ENCODE measurements around the gene TSGA10IP. TPM values are rescaled to one million over a fixed set of nuclear protein-coding genes. Genes with fewer than 3 reads are reported as not detected.
A peak's percentile ranks its signal among the peaks of the same experiment; 100 is the strongest.

TSGA10IP gene
- total RNA-seq, 1 experiment from 2014 or later: not detected

GRCh38 chr11:65921876-65922275 is 23.4 kb upstream of the TSGA10IP start:
- Histone ChIP-seq H3K4me3 (ENCODE audit: low read depth in 2 of 2, low read length in 2 of 2) (no peak overlapping the region), H3K27ac (ENCODE audit: low read length) (0 out of 2 replicates have a peak overlapping the region, but pooled peaks have one; percentile 6), H3K36me3 (ENCODE audit: control insufficient read depth, insufficient read depth, low read length) (peaks cover 3% of the 10 kb centered on the region; the same call in 1 of the 2 replicates), H3K9me3 (ENCODE audit: control insufficient read depth, insufficient read depth, low read depth, low read length) (no peaks in the 10 kb centered on the region), H3K4me1 (ENCODE audit: control insufficient read depth, insufficient read depth, low read length) (peaks cover 33% of the 10 kb centered on the region), H3K27me3 (ENCODE audit: control insufficient read depth, insufficient read depth, low read length) (no peaks in the 10 kb centered on the region)
- ChIA-PET CTCF (interaction anchor here (0.6 kb wide), 1 partner anchor 63 kb away, joined by 3 read pairs; no protein-coding TSS in a partner anchor), POLR2A (no interaction called here)
- in situ Hi-C loops (cut with HindIII; ENCODE audit: low pct_unique_long_range_greater_than_20kb, low sequenced_read_pairs): no loop called here
- no TSS peak for BruUV-seq (replicated peaks)
- DNase-seq (ENCODE audit: low read depth, low spot score) (no peak), ATAC-seq (no peak)
- TF ChIP-seq TCF7L2 (IDR thresholded peaks at IDR 0.05; ENCODE audit: low read depth, low read length) (no peak), SIN3A (IDR thresholded peaks at IDR 0.05; ENCODE audit: borderline replicate concordance, insufficient read depth, low read depth, low read length) (no peak), POLR2AphosphoS5 (IDR thresholded peaks at IDR 0.05; ENCODE audit: low read depth, low read length) (no peak)
- TF ChIP-seq, protein P1, sequence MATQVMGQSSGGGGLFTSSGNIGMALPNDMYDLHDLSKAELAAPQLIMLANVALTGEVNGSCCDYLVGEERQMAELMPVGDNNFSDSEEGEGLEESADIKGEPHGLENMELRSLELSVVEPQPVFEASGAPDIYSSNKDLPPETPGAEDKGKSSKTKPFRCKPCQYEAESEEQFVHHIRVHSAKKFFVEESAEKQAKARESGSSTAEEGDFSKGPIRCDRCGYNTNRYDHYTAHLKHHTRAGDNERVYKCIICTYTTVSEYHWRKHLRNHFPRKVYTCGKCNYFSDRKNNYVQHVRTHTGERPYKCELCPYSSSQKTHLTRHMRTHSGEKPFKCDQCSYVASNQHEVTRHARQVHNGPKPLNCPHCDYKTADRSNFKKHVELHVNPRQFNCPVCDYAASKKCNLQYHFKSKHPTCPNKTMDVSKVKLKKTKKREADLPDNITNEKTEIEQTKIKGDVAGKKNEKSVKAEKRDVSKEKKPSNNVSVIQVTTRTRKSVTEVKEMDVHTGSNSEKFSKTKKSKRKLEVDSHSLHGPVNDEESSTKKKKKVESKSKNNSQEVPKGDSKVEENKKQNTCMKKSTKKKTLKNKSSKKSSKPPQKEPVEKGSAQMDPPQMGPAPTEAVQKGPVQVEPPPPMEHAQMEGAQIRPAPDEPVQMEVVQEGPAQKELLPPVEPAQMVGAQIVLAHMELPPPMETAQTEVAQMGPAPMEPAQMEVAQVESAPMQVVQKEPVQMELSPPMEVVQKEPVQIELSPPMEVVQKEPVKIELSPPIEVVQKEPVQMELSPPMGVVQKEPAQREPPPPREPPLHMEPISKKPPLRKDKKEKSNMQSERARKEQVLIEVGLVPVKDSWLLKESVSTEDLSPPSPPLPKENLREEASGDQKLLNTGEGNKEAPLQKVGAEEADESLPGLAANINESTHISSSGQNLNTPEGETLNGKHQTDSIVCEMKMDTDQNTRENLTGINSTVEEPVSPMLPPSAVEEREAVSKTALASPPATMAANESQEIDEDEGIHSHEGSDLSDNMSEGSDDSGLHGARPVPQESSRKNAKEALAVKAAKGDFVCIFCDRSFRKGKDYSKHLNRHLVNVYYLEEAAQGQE (IDR thresholded peaks at IDR 0.05; ENCODE audit: insufficient read depth in 1 of 2, low read depth in 2 of 2, low read length in 1 of 2): no peak
- TF ChIP-seq, protein P2, sequence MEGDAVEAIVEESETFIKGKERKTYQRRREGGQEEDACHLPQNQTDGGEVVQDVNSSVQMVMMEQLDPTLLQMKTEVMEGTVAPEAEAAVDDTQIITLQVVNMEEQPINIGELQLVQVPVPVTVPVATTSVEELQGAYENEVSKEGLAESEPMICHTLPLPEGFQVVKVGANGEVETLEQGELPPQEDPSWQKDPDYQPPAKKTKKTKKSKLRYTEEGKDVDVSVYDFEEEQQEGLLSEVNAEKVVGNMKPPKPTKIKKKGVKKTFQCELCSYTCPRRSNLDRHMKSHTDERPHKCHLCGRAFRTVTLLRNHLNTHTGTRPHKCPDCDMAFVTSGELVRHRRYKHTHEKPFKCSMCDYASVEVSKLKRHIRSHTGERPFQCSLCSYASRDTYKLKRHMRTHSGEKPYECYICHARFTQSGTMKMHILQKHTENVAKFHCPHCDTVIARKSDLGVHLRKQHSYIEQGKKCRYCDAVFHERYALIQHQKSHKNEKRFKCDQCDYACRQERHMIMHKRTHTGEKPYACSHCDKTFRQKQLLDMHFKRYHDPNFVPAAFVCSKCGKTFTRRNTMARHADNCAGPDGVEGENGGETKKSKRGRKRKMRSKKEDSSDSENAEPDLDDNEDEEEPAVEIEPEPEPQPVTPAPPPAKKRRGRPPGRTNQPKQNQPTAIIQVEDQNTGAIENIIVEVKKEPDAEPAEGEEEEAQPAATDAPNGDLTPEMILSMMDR (IDR thresholded peaks at IDR 0.05): no peak
- intact Hi-C loops (cut with micrococcal nuclease; ENCODE audit: unreplicated experiment): no loop called here

- intact Hi-C loops (cut with micrococcal nuclease; ENCODE audit: unreplicated experiment) (no loop called here), in situ Hi-C loops (cut with HindIII; ENCODE audit: low pct_unique_long_range_greater_than_20kb, low sequenced_read_pairs) (no loop called here)
- Histone ChIP-seq H3K9me3 (ENCODE audit: control insufficient read depth, insufficient read depth, low read depth, low read length) (no peaks in the 10 kb centered on the region), H3K27ac (ENCODE audit: low read length) (no peak overlapping the region), H3K36me3 (ENCODE audit: control insufficient read depth, insufficient read depth, low read length) (peaks cover 3% of the 10 kb centered on the region; the same call in 1 of the 2 replicates), H3K4me1 (ENCODE audit: control insufficient read depth, insufficient read depth, low read length) (peaks cover 26% of the 10 kb centered on the region), H3K4me3 (ENCODE audit: low read depth in 2 of 2, low read length in 2 of 2) (no peak overlapping the region), H3K27me3 (ENCODE audit: control insufficient read depth, insufficient read depth, low read length) (no peaks in the 10 kb centered on the region)
- ChIA-PET POLR2A (interaction anchor here (0.6 kb wide), 3 partner anchors 36 to 95 kb away, joined by 3 to 8 read pairs (median 7); no protein-coding TSS in a partner anchor), CTCF (interaction anchor here (0.9 kb wide), 1 partner anchor 37 kb away, joined by 3 read pairs; no protein-coding TSS in a partner anchor)
- no TSS peak for BruUV-seq (replicated peaks)
- TF ChIP-seq, protein P1 (IDR thresholded peaks at IDR 0.05; ENCODE audit: insufficient read depth in 1 of 2, low read depth in 2 of 2, low read length in 1 of 2): no peak
- TF ChIP-seq, protein P2 (IDR thresholded peaks at IDR 0.05): no peak
- TF ChIP-seq POLR2AphosphoS5 (IDR thresholded peaks at IDR 0.05; ENCODE audit: low read depth, low read length): no peak
- no peak for TF ChIP-seq TCF7L2 (IDR thresholded peaks at IDR 0.05; ENCODE audit: low read depth, low read length)
- no peak for TF ChIP-seq SIN3A (IDR thresholded peaks at IDR 0.05; ENCODE audit: borderline replicate concordance, insufficient read depth, low read depth, low read length)
- ATAC-seq: no peak
- no peak for DNase-seq (ENCODE audit: low read depth, low spot score)
These were observed 22.7 kb upstream of the TSGA10IP start for GRCh38 chr11:65922565-65922964.
